K562 (cell line): ENCODE results near the gene METTL6. TPM values are rescaled to one million over a fixed set of nuclear protein-coding genes. Genes with fewer than 3 reads are reported as not detected.

ENCODE experiments used
- ATAC-seq: fragments of 200-7000 bp; cut with Tn5 transposase; 3 replicates; pipeline ENCODE4 v1.9.1; 2020; ENCODE audit warnings: moderate library complexity
- BruUV-seq: library from RNA; stranded (reverse); fragments of 400-500 nt; replicated peaks from 2 replicates; lab custom pipeline; 2021; lab: Mats Ljungman, UMichigan
- CTCF ChIA-PET: fragments of 300-600 bp; formaldehyde crosslinking; extraction: SDS; loops from one replicate; lab custom pipeline; 2021; ENCODE audit warnings: low intra/inter-chr PET ratio; lab: Yijun Ruan, JAX
- POLR2A ChIA-PET: fragments of 300-600, 350-650 bp; sonication (Branson Sonifier 250); formaldehyde crosslinking; extraction: SDS; loops from one replicate; lab custom pipeline; 2021; ENCODE audit warnings: antibody characterized with exemption, inconsistent platforms; lab: Yijun Ruan, JAX
- DNase-seq, 4 experiments: peaks; one replicate each; pipeline versions ENCODE4 v3.0.0 to v3.0.0-alpha.2; 2011 to 2018; ENCODE audit warnings: low spot score in 3 of 4, mixed read lengths in 3 of 4; ENCODE audit errors: extremely low read depth in 1 of 4
- FAIRE-seq: peaks from 2 replicates; lab custom pipeline; 2011; peaks lifted over from hg19 to GRCh38; lab: Jason Lieb, UNC
- H2AFZ ChIP-seq: 2 replicates; pipeline ENCODE4 v1.6.0; 2011; ENCODE audit warnings: low read depth, low read length, control low read depth, inconsistent platforms
- H3K27ac ChIP-seq: fragments of 200-600 bp; 3 replicates; pipeline ENCODE4 v1.8.0; 2011; ENCODE audit warnings: low read depth, mild to moderate bottlenecking, control low read depth, inconsistent platforms, low read length, moderate library complexity, mixed read lengths; ENCODE audit errors: extremely low read depth
- H3K27me3 ChIP-seq, 2 experiments: fragments of 300-600 bp in 1 of 2; 2 replicates in 1 of 2; 3 replicates in 1 of 2; pipeline versions ENCODE4 v1.6.0 to v1.8.0; 2011; ENCODE audit warnings: inconsistent platforms in 2 of 2, low read length in 2 of 2, mild to moderate bottlenecking in 1 of 2, mixed read lengths in 1 of 2, moderate library complexity in 1 of 2; ENCODE audit not compliant: control insufficient read depth in 2 of 2, insufficient read depth in 2 of 2
- H3K36me3 ChIP-seq: fragments of 300-600 bp; 3 replicates; pipeline ENCODE4 v1.8.0; 2011; ENCODE audit warnings: mild to moderate bottlenecking, low read length, inconsistent platforms; ENCODE audit not compliant: control insufficient read depth, insufficient read depth
- H3K4me1 ChIP-seq, 2 experiments: fragments of 200-600 bp in 1 of 2; replicated peaks in 1 of 2; 2 replicates in 1 of 2; 3 replicates in 1 of 2; pipeline versions ENCODE4 v1.5.1 to v1.8.0; 2011; ENCODE audit warnings: inconsistent platforms in 2 of 2, low read length in 2 of 2, mild to moderate bottlenecking in 1 of 2, mixed read lengths in 1 of 2, moderate library complexity in 1 of 2; ENCODE audit not compliant: control insufficient read depth in 2 of 2, insufficient read depth in 2 of 2
- H3K4me2 ChIP-seq: 2 replicates; pipeline ENCODE4 v1.6.1; 2011; ENCODE audit warnings: low read length, control low read depth, inconsistent platforms, mixed read lengths; ENCODE audit not compliant: insufficient read depth
- H3K4me3 ChIP-seq: fragments of 200-600 bp; sonication (generic), shearing (Covaris generic); 2 replicates; pipeline ENCODE4 v1.5.1; 2016; ENCODE audit warnings: control low read depth, inconsistent platforms
- H3K79me2 ChIP-seq: fragments of 200-600 bp; 3 replicates; pipeline ENCODE4 v1.8.0; 2011; ENCODE audit warnings: low read length, inconsistent platforms; ENCODE audit not compliant: control insufficient read depth, insufficient read depth
- H3K9ac ChIP-seq, 2 experiments: 2 replicates each; pipeline versions ENCODE4 v1.6.0 to v1.6.1; 2011; ENCODE audit warnings: low read depth in 2 of 2, low read length in 2 of 2, control low read depth in 1 of 2, inconsistent platforms in 1 of 2, mild to moderate bottlenecking in 1 of 2, mixed read lengths in 1 of 2; ENCODE audit not compliant: insufficient read depth in 1 of 2
- H3K9me1 ChIP-seq: one replicate; pipeline ENCODE4 v1.6.0; 2011; ENCODE audit warnings: inconsistent platforms, mild to moderate bottlenecking, low read length, moderate library complexity; ENCODE audit not compliant: control insufficient read depth, insufficient read depth
- H3K9me3 ChIP-seq: replicated peaks from 2 replicates; pipeline ENCODE4 v1.5.1; 2011; ENCODE audit warnings: low read depth, low read length, inconsistent platforms; ENCODE audit not compliant: control insufficient read depth, insufficient read depth
- H4K20me1 ChIP-seq: replicated peaks from 2 replicates; pipeline ENCODE4 v1.6.1; 2011; ENCODE audit warnings: low read length, inconsistent platforms, mixed read lengths; ENCODE audit not compliant: control insufficient read depth, insufficient read depth
- BRD9 ChIP-seq: fragments of 450-650 bp; IDR thresholded peaks from 2 replicates; pipeline ENCODE4 v1.6.1; 2018; ENCODE audit warnings: low read depth; ENCODE audit not compliant: partially characterized antibody
- CHD1 ChIP-seq: fragments of 200-600 bp; sonication (generic); IDR thresholded peaks from one replicate; pipeline ENCODE4 v1.6.1; 2012; ENCODE audit warnings: mild to moderate bottlenecking, moderate library complexity, low read length, inconsistent platforms
- ELK3 ChIP-seq: fragments of 450-650 bp; formaldehyde crosslinking; IDR thresholded peaks from 2 replicates; pipeline ENCODE4 v1.4.0; 2020; ENCODE audit warnings: mild to moderate bottlenecking
- MTA2 ChIP-seq: fragments of 450-650 bp; IDR thresholded peaks from 2 replicates; pipeline ENCODE4 v1.6.1; 2016; ENCODE audit warnings: low read depth
- SAFB ChIP-seq: fragments of 200-400 bp; formaldehyde crosslinking; IDR thresholded peaks from 2 replicates; pipeline ENCODE4 v1.6.1; 2017; ENCODE audit warnings: low read depth, low read length, borderline replicate concordance
- TCF7L2 ChIP-seq: fragments of 150-350 bp; IDR thresholded peaks from 2 replicates; pipeline ENCODE4 v1.6.1; 2016; ENCODE audit warnings: low read depth, mild to moderate bottlenecking, low read length, moderate library complexity
- WGBS: fragments of 100-300 bp; shearing (Covaris generic); methylation state at CpG from one replicate; pipeline ENCODE4 v1.1.6; 2016; ENCODE audit warnings: low coverage, mixed read lengths; ENCODE audit not compliant: insufficient coverage; ENCODE audit errors: missing lambda C conversion rate; 5-methylcytosine and 5-hydroxymethylcytosine counted together
- in situ Hi-C: fragments of 300-500 bp; cut with MboI; formaldehyde crosslinking; loops from 4 replicates; pipeline ENCODE4 v1.15.0; 2018; ENCODE audit warnings: inconsistent platforms, mixed read lengths
- intact Hi-C: fragments of 100-400 bp; cut with micrococcal nuclease; formaldehyde crosslinking; loops from 2 replicates; pipeline ENCODE4 v1.14.2; 2022
- polyA plus RNA-seq, 8 experiments: library from polyadenylated mRNA; depleted of rRNA in 4 of 8; stranded (reverse) in 5 of 8; unstranded in 3 of 8; fragments of >200 nt; fragmentation: Nextera tagmentation in 2 of 8; fragmentation: Illumina TruSeq in 1 of 8; extraction: Ambion mirVana in 2 of 8; extraction: Trizol in 1 of 8; gene quantifications; 2 replicates each; pipeline versions ENCODE4 v1.2.1 to v1.2.3, GENCODE V29; 2011 to 2014; ENCODE audit warnings: inconsistent platforms in 1 of 8, missing spikeins in 1 of 8
- total RNA-seq, 7 experiments: library from RNA; depleted of rRNA in 6 of 7; stranded (reverse); fragments of >200 nt in 6 of 7; fragmentation: Illumina TruSeq in 2 of 7; extraction: Trizol in 2 of 7; gene quantifications; 2 replicates each; pipeline versions ENCODE4 v1.2.1 to v1.2.3, GENCODE V29; 2011 to 2021; ENCODE audit warnings: low replicate concordance in 1 of 7
- TF ChIP-seq, protein P1 (sequence below): fragments of 450-650 bp; IDR thresholded peaks from 2 replicates; pipeline ENCODE4 v1.6.1; 2017; ENCODE audit warnings: antibody characterized with exemption, mild to moderate bottlenecking
- TF ChIP-seq, protein P2 (sequence below): IDR thresholded peaks from 3 replicates; pipeline ENCODE4 v1.6.1; 2011; ENCODE audit warnings: borderline replicate concordance, mild to moderate bottlenecking; ENCODE audit not compliant: insufficient read length, insufficient read depth

The METTL6 gene
- total and polyA plus RNA-seq, 9 of the 15 experiments (the other 6 are each of a cell fraction or from before 2014, with no cell fraction given) = 18.8 to 61.5 (median 33.9) TPM

- Histone ChIP-seq H3K4me2 (no peak overlapping the region), H3K9me3 (no peaks in the 10 kb centered on the region), H2AFZ (no peak overlapping the region), H4K20me1 (no peaks in the 10 kb centered on the region), H3K27me3 (no peaks in the 10 kb centered on the region; a peak in 2 of 5 replicates), H3K4me1 (no peaks in the 10 kb centered on the region), H3K27ac (no peak overlapping the region), H3K9me1 (no peaks in the 10 kb centered on the region), H3K4me3 (no peak overlapping the region)
- no TSS peak for BruUV-seq
- POLR2A ChIA-PET = no interaction called here
- 17% methylated on average over 5 of the region's 5 CpGs for WGBS
- no peak for TF ChIP-seq TCF7L2
- TF ChIP-seq, all 486 proteins: peak for 0
- peak; percentile 20; the same call in 1 of the 3 replicates for ATAC-seq
- no peak for DNase-seq
- FAIRE-seq = no peak
- no peaks in the 10 kb centered on the region for H3K36me3 ChIP-seq
- H3K9ac ChIP-seq = no peak overlapping the region
- H3K79me2 ChIP-seq = no peaks in the 10 kb centered on the region
- in situ Hi-C loops = no loop called here
- intact Hi-C loops = no loop called here
- CTCF ChIA-PET = no interaction called here
These were observed 36.3 kb downstream of the METTL6 start for GRCh38 chr3:15391007-15391406.

DNA sequence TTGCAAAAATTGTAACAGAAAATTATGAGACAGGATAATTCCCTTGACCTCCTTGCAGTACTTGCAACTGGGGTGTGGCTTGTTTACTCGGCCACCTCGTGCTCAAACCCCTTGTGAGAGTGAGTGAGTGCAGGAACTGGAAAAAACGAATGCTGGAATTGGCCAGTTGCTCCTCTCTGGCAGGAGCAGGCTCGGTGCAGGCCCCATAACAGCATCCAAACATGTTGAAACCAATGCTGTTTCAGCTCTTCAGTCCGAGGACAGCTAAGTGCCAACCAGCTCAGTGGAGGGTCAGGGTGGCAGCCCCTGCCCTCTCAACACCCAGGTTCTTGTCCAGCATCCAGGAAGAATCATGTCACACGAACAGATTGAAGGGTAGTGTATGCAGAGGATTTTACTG is 36.9 kb downstream of the METTL6 start:
- no peak for FAIRE-seq
- no TSS peak for BruUV-seq
- TF ChIP-seq ELK3 (CRISPR knock-in tag) = no peak
- no peak for TF ChIP-seq BRD9
- no peak for TF ChIP-seq MTA2
- TF ChIP-seq CHD1 = no peak
- no peak for TF ChIP-seq SAFB
- TF ChIP-seq, protein P1, sequence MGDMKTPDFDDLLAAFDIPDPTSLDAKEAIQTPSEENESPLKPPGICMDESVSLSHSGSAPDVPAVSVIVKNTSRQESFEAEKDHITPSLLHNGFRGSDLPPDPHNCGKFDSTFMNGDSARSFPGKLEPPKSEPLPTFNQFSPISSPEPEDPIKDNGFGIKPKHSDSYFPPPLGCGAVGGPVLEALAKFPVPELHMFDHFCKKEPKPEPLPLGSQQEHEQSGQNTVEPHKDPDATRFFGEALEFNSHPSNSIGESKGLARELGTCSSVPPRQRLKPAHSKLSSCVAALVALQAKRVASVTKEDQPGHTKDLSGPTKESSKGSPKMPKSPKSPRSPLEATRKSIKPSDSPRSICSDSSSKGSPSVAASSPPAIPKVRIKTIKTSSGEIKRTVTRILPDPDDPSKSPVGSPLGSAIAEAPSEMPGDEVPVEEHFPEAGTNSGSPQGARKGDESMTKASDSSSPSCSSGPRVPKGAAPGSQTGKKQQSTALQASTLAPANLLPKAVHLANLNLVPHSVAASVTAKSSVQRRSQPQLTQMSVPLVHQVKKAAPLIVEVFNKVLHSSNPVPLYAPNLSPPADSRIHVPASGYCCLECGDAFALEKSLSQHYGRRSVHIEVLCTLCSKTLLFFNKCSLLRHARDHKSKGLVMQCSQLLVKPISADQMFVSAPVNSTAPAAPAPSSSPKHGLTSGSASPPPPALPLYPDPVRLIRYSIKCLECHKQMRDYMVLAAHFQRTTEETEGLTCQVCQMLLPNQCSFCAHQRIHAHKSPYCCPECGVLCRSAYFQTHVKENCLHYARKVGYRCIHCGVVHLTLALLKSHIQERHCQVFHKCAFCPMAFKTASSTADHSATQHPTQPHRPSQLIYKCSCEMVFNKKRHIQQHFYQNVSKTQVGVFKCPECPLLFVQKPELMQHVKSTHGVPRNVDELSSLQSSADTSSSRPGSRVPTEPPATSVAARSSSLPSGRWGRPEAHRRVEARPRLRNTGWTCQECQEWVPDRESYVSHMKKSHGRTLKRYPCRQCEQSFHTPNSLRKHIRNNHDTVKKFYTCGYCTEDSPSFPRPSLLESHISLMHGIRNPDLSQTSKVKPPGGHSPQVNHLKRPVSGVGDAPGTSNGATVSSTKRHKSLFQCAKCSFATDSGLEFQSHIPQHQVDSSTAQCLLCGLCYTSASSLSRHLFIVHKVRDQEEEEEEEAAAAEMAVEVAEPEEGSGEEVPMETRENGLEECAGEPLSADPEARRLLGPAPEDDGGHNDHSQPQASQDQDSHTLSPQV = no peak
- TF ChIP-seq, protein P2, sequence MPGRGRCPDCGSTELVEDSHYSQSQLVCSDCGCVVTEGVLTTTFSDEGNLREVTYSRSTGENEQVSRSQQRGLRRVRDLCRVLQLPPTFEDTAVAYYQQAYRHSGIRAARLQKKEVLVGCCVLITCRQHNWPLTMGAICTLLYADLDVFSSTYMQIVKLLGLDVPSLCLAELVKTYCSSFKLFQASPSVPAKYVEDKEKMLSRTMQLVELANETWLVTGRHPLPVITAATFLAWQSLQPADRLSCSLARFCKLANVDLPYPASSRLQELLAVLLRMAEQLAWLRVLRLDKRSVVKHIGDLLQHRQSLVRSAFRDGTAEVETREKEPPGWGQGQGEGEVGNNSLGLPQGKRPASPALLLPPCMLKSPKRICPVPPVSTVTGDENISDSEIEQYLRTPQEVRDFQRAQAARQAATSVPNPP = no peak

More for the DNA sequence above, 36.9 kb downstream of the METTL6 start:
- Histone ChIP-seq H3K9ac (no peak overlapping the region), H3K4me1 (no peaks in the 10 kb centered on the region), H3K9me3 (no peaks in the 10 kb centered on the region), H2AFZ (no peak overlapping the region), H3K4me2 (no peak overlapping the region), H3K9me1 (no peaks in the 10 kb centered on the region), H3K27ac (no peak overlapping the region), H3K36me3 (no peaks in the 10 kb centered on the region), H3K79me2 (no peaks in the 10 kb centered on the region), H3K4me3 (no peak overlapping the region), H3K27me3 (no peaks in the 10 kb centered on the region; a peak in 2 of 5 replicates), H4K20me1 (no peaks in the 10 kb centered on the region)
- no peak for DNase-seq
- POLR2A ChIA-PET = no interaction called here
- WGBS = 2% methylated on average over 6 of the region's 6 CpGs
- in situ Hi-C loops = no loop called here
- ATAC-seq = peak; percentile 28; the same call in 2 of the 3 replicates
- intact Hi-C loops = no loop called here
- CTCF ChIA-PET = interaction anchor here (0.7 kb wide), 1 partner anchor 57 kb away, joined by 3 read pairs; no protein-coding TSS in a partner anchor
